Measurements from ENCODE around the gene ITPKB.
"Not testable (repeated sequence)": the region's sequence is repeated elsewhere in the genome, so short reads cannot be mapped to it uniquely, and the experiment has no call there.

The ITPKB gene

GRCh38 chr1:226761322-226761721 lies 22.2 kb upstream of the ITPKB start:
- no peaks in the 10 kb centered on the region for H3K9me3 ChIP-seq (ENCODE audit: control insufficient read depth in 5 of 5, low read length in 5 of 5)
- H3K9ac ChIP-seq (ENCODE audit: low read length in 5 of 5) = no peak overlapping the region
- H3K4me1 ChIP-seq (ENCODE audit: control insufficient read depth in 5 of 5, insufficient read depth in 5 of 5, low read length in 5 of 5) = no peaks in the 10 kb centered on the region
- no peaks in the 10 kb centered on the region for H3K36me3 ChIP-seq (ENCODE audit: control insufficient read depth in 5 of 5, insufficient read depth in 5 of 5, low read length in 5 of 5)
- no peak overlapping the region for H3K27ac ChIP-seq (ENCODE audit: low read depth, low read length)
- H3K27me3 ChIP-seq (ENCODE audit: control insufficient read depth in 5 of 5, insufficient read depth in 4 of 5, low read length in 5 of 5) = peaks cover 0 to 7% (median 3%) of the 10 kb centered on the region in 5 donors
- H3K4me3 ChIP-seq (ENCODE audit: low read depth in 1 of 5, low read length in 5 of 5) = no peak overlapping the region

- Histone ChIP-seq H3K27ac (ENCODE audit: low read depth, low read length) (no peak overlapping the region), H3K4me1 (ENCODE audit: control insufficient read depth in 5 of 5, insufficient read depth in 5 of 5, low read length in 5 of 5) (peaks cover 0 to 2% (median 0%) of the 10 kb centered on the region in 5 donors), H3K36me3 (ENCODE audit: control insufficient read depth in 5 of 5, insufficient read depth in 5 of 5, low read length in 5 of 5) (no peaks in the 10 kb centered on the region), H3K9ac (ENCODE audit: low read length in 5 of 5) (no peak overlapping the region), H3K9me3 (ENCODE audit: control insufficient read depth in 5 of 5, low read length in 5 of 5) (no peaks in the 10 kb centered on the region), H3K4me3 (ENCODE audit: low read depth in 1 of 5, low read length in 5 of 5) (no peak overlapping the region), H3K27me3 (ENCODE audit: control insufficient read depth in 5 of 5, insufficient read depth in 4 of 5, low read length in 5 of 5) (peaks cover 0 to 3% (median 0%) of the 10 kb centered on the region in 5 donors)
Measured at GRCh38 chr1:226754793-226755533, 15.9 kb upstream of the ITPKB start.

GRCh38 chr1:226754097-226754496 lies 15.0 kb upstream of the ITPKB start:
- H3K36me3 ChIP-seq (ENCODE audit: control insufficient read depth in 5 of 5, insufficient read depth in 5 of 5, low read length in 5 of 5) = no peaks in the 10 kb centered on the region
- H3K9ac ChIP-seq (ENCODE audit: low read length in 5 of 5) = no peak overlapping the region
- H3K27me3 ChIP-seq (ENCODE audit: control insufficient read depth in 5 of 5, insufficient read depth in 4 of 5, low read length in 5 of 5) = no peaks in the 10 kb centered on the region
- H3K9me3 ChIP-seq (ENCODE audit: control insufficient read depth in 5 of 5, low read length in 5 of 5) = no peaks in the 10 kb centered on the region
- H3K4me3 ChIP-seq (ENCODE audit: low read depth in 1 of 5, low read length in 5 of 5) = no peak overlapping the region
- H3K27ac ChIP-seq (ENCODE audit: low read depth, low read length) = no peak overlapping the region
- H3K4me1 ChIP-seq (ENCODE audit: control insufficient read depth in 5 of 5, insufficient read depth in 5 of 5, low read length in 5 of 5) = peaks cover 0 to 2% (median 0%) of the 10 kb centered on the region in 5 donors

GRCh38 chr1:226751703-226752102 lies 12.6 kb upstream of the ITPKB start:
- no peak overlapping the region for H3K9ac ChIP-seq (ENCODE audit: low read length in 5 of 5)
- no peaks in the 10 kb centered on the region for H3K36me3 ChIP-seq (ENCODE audit: control insufficient read depth in 5 of 5, insufficient read depth in 5 of 5, low read length in 5 of 5)
- no peak overlapping the region for H3K4me3 ChIP-seq (ENCODE audit: low read depth in 1 of 5, low read length in 5 of 5)
- H3K27me3 ChIP-seq (ENCODE audit: control insufficient read depth in 5 of 5, insufficient read depth in 4 of 5, low read length in 5 of 5) = no peaks in the 10 kb centered on the region
- no peak overlapping the region for H3K27ac ChIP-seq (ENCODE audit: low read depth, low read length)
- H3K4me1 ChIP-seq (ENCODE audit: control insufficient read depth in 5 of 5, insufficient read depth in 5 of 5, low read length in 5 of 5) = peaks cover 0 to 2% (median 0%) of the 10 kb centered on the region in 5 donors
- H3K9me3 ChIP-seq (ENCODE audit: control insufficient read depth in 5 of 5, low read length in 5 of 5) = no peaks in the 10 kb centered on the region

GRCh38 chr1:226751214-226751613 lies 12.1 kb upstream of the ITPKB start:
- Histone ChIP-seq H3K9me3 (ENCODE audit: control insufficient read depth in 5 of 5, low read length in 5 of 5) (no peaks in the 10 kb centered on the region), H3K4me1 (ENCODE audit: control insufficient read depth in 5 of 5, insufficient read depth in 5 of 5, low read length in 5 of 5) (peaks cover 0 to 2% (median 0%) of the 10 kb centered on the region in 5 donors), H3K36me3 (ENCODE audit: control insufficient read depth in 5 of 5, insufficient read depth in 5 of 5, low read length in 5 of 5) (no peaks in the 10 kb centered on the region), H3K9ac (ENCODE audit: low read length in 5 of 5) (no peak overlapping the region), H3K27ac (ENCODE audit: low read depth, low read length) (no peak overlapping the region), H3K27me3 (ENCODE audit: control insufficient read depth in 5 of 5, insufficient read depth in 4 of 5, low read length in 5 of 5) (no peaks in the 10 kb centered on the region), H3K4me3 (ENCODE audit: low read depth in 1 of 5, low read length in 5 of 5) (no peak overlapping the region)

- Histone ChIP-seq H3K4me1 (ENCODE audit: control insufficient read depth in 5 of 5, insufficient read depth in 5 of 5, low read length in 5 of 5) (peaks cover 0 to 2% (median 0%) of the 10 kb centered on the region in 5 donors), H3K27ac (ENCODE audit: low read depth, low read length) (no peak overlapping the region), H3K36me3 (ENCODE audit: control insufficient read depth in 5 of 5, insufficient read depth in 5 of 5, low read length in 5 of 5) (no peaks in the 10 kb centered on the region), H3K9me3 (ENCODE audit: control insufficient read depth in 5 of 5, low read length in 5 of 5) (no peaks in the 10 kb centered on the region), H3K9ac (ENCODE audit: low read length in 5 of 5) (no peak overlapping the region), H3K27me3 (ENCODE audit: control insufficient read depth in 5 of 5, insufficient read depth in 4 of 5, low read length in 5 of 5) (no peaks in the 10 kb centered on the region), H3K4me3 (ENCODE audit: low read depth in 1 of 5, low read length in 5 of 5) (no peak overlapping the region)
Measured at GRCh38 chr1:226749467-226749866, 10.4 kb upstream of the ITPKB start.

GRCh38 chr1:226748306-226748705 lies 9.2 kb upstream of the ITPKB start:
- Histone ChIP-seq H3K36me3 (ENCODE audit: control insufficient read depth in 5 of 5, insufficient read depth in 5 of 5, low read length in 5 of 5) (no peaks in the 10 kb centered on the region), H3K27me3 (ENCODE audit: control insufficient read depth in 5 of 5, insufficient read depth in 4 of 5, low read length in 5 of 5) (no peaks in the 10 kb centered on the region), H3K9me3 (ENCODE audit: control insufficient read depth in 5 of 5, low read length in 5 of 5) (no peaks in the 10 kb centered on the region), H3K4me3 (ENCODE audit: low read depth in 1 of 5, low read length in 5 of 5) (no peak overlapping the region), H3K9ac (ENCODE audit: low read length in 5 of 5) (no peak overlapping the region), H3K4me1 (ENCODE audit: control insufficient read depth in 5 of 5, insufficient read depth in 5 of 5, low read length in 5 of 5) (peaks cover 0 to 2% (median 0%) of the 10 kb centered on the region in 5 donors), H3K27ac (ENCODE audit: low read depth, low read length) (no peak overlapping the region)

- not testable (repeated sequence) for H3K9me3 ChIP-seq (ENCODE audit: control insufficient read depth in 5 of 5, low read length in 5 of 5); H3K4me1 ChIP-seq (ENCODE audit: control insufficient read depth in 5 of 5, insufficient read depth in 5 of 5, low read length in 5 of 5); H3K4me3 ChIP-seq (ENCODE audit: low read depth in 1 of 5, low read length in 5 of 5); H3K27ac ChIP-seq (ENCODE audit: low read depth, low read length); H3K9ac ChIP-seq (ENCODE audit: low read length in 5 of 5); H3K27me3 ChIP-seq (ENCODE audit: control insufficient read depth in 5 of 5, insufficient read depth in 4 of 5, low read length in 5 of 5); H3K36me3 ChIP-seq (ENCODE audit: control insufficient read depth in 5 of 5, insufficient read depth in 5 of 5, low read length in 5 of 5)
Measured at GRCh38 chr1:226747519-226748263, 8.6 kb upstream of the ITPKB start.

GRCh38 chr1:226743259-226743658 lies 4.2 kb upstream of the ITPKB start:
- Histone ChIP-seq H3K9me3 (ENCODE audit: control insufficient read depth in 5 of 5, low read length in 5 of 5) (peaks cover 0 to 2% (median 0%) of the 10 kb centered on the region in 5 donors), H3K36me3 (ENCODE audit: control insufficient read depth in 5 of 5, insufficient read depth in 5 of 5, low read length in 5 of 5) (no peaks in the 10 kb centered on the region), H3K4me3 (ENCODE audit: low read depth in 1 of 5, low read length in 5 of 5) (no peak overlapping the region), H3K27me3 (ENCODE audit: control insufficient read depth in 5 of 5, insufficient read depth in 4 of 5, low read length in 5 of 5) (no peaks in the 10 kb centered on the region), H3K9ac (ENCODE audit: low read length in 5 of 5) (no peak overlapping the region), H3K27ac (ENCODE audit: low read depth, low read length) (no peak overlapping the region), H3K4me1 (ENCODE audit: control insufficient read depth in 5 of 5, insufficient read depth in 5 of 5, low read length in 5 of 5) (peaks cover 4 to 15% (median 9%) of the 10 kb centered on the region in 5 donors)

GRCh38 chr1:226741009-226741408 lies 1.9 kb upstream of the ITPKB start:
- Histone ChIP-seq H3K9ac (ENCODE audit: low read length in 5 of 5) (no peak overlapping the region), H3K4me1 (ENCODE audit: control insufficient read depth in 5 of 5, insufficient read depth in 5 of 5, low read length in 5 of 5) (peaks cover 4 to 34% (median 27%) of the 10 kb centered on the region in 5 donors), H3K27ac (ENCODE audit: low read depth, low read length) (no peak overlapping the region), H3K36me3 (ENCODE audit: control insufficient read depth in 5 of 5, insufficient read depth in 5 of 5, low read length in 5 of 5) (peaks cover 0 to 6% (median 0%) of the 10 kb centered on the region in 5 donors), H3K4me3 (ENCODE audit: low read depth in 1 of 5, low read length in 5 of 5) (no peak overlapping the region), H3K27me3 (ENCODE audit: control insufficient read depth in 5 of 5, insufficient read depth in 4 of 5, low read length in 5 of 5) (no peaks in the 10 kb centered on the region), H3K9me3 (ENCODE audit: control insufficient read depth in 5 of 5, low read length in 5 of 5) (peaks cover 0 to 2% (median 0%) of the 10 kb centered on the region in 5 donors)

All from subcutaneous abdominal adipose tissue (tissue), 5 donors.